HG03432 (cell line): ENCODE data around the gene NEURL3.
A peak's percentile ranks its signal among the peaks of the same experiment; 100 is the strongest.
"Not testable (repeated sequence)": the region's sequence is repeated elsewhere in the genome, so short reads cannot be mapped to it uniquely, and the experiment has no call there.

Source experiments
- ATAC-seq: cut with Tn5 transposase; IDR thresholded peaks from one replicate; pipeline ENCODE4 v1.9.1; 2021; ENCODE audit warnings: mild to moderate bottlenecking, moderate library complexity; ENCODE audit not compliant: unreplicated experiment

Gene NEURL3

GRCh38 chr2:96489261-96489660 lies 15.9 kb downstream of the NEURL3 start:
- ATAC-seq, result no peak

GRCh38 chr2:96486696-96487095 lies 18.5 kb downstream of the NEURL3 start:
- ATAC-seq, result no peak

GRCh38 chr2:96485751-96486651 lies 19.2 kb downstream of the NEURL3 start:
- peak; percentile 90 for ATAC-seq

- ATAC-seq, result no peak
These were observed 19.8 kb downstream of the NEURL3 start for GRCh38 chr2:96485350-96485749.

GRCh38 chr2:96484091-96484490 lies 21.1 kb downstream of the NEURL3 start:
- no peak for ATAC-seq

GRCh38 chr2:96477458-96477857 lies 27.7 kb downstream of the NEURL3 start:
- no peak for ATAC-seq

- ATAC-seq, result no peak
These were observed 33.4 kb downstream of the NEURL3 start for GRCh38 chr2:96471772-96472171.

- ATAC-seq, result no peak
These were observed 34.5 kb downstream of the NEURL3 start for GRCh38 chr2:96470636-96471035.

- ATAC-seq, result no peak
These were observed 35.0 kb downstream of the NEURL3 start for GRCh38 chr2:96470109-96470508.

GRCh38 chr2:96468904-96469303 lies 36.3 kb downstream of the NEURL3 start:
- ATAC-seq, result no peak

GRCh38 chr2:96464651-96465050 lies 40.5 kb downstream of the NEURL3 start:
- ATAC-seq, result no peak

GRCh38 chr2:96464061-96464460 lies 41.1 kb downstream of the NEURL3 start:
- no peak for ATAC-seq

GRCh38 chr2:96463119-96463518 lies 42.0 kb downstream of the NEURL3 start:
- ATAC-seq, result no peak

GRCh38 chr2:96461616-96462015 lies 43.5 kb downstream of the NEURL3 start:
- ATAC-seq, result not testable (repeated sequence)

GRCh38 chr2:96452053-96452452 lies 53.1 kb downstream of the NEURL3 start:
- no peak for ATAC-seq

- no peak for ATAC-seq
These were observed 55.5 kb downstream of the NEURL3 start for GRCh38 chr2:96449637-96450036.

GRCh38 chr2:96449174-96449573 lies 56.0 kb downstream of the NEURL3 start:
- no peak for ATAC-seq

GRCh38 chr2:96447726-96448125 lies 57.4 kb downstream of the NEURL3 start:
- no peak for ATAC-seq
